Trophoblast cell (in vitro differentiated cells and primary cell): Measurements from ENCODE around the gene TMIGD2.

ENCODE experiments used
- DNase-seq, 2 donors: peaks; one replicate each; pipeline ENCODE4 v3.0.0-alpha.2; 2016
- H2AFZ ChIP-seq: 2 replicates; pipeline ENCODE4 v1.6.1; 2013; ENCODE audit warnings: low read length, moderate library complexity, mild to moderate bottlenecking; ENCODE audit not compliant: insufficient read depth, poor library complexity
- H2AK5ac ChIP-seq: 2 replicates; pipeline ENCODE4 v1.6.1; 2013; ENCODE audit warnings: mild to moderate bottlenecking, low read length
- H2BK120ac ChIP-seq: 2 replicates; pipeline ENCODE4 v1.6.1; 2013; ENCODE audit warnings: low read length, mild to moderate bottlenecking, moderate library complexity; ENCODE audit not compliant: insufficient read depth, poor library complexity
- H2BK12ac ChIP-seq: 2 replicates; pipeline ENCODE4 v1.6.1; 2013; ENCODE audit warnings: mild to moderate bottlenecking, low read length, moderate library complexity
- H2BK5ac ChIP-seq: 2 replicates; pipeline ENCODE4 v1.6.1; 2013; ENCODE audit warnings: low read length, low read depth, moderate library complexity, mild to moderate bottlenecking; ENCODE audit not compliant: poor library complexity
- H3K14ac ChIP-seq: 2 replicates; pipeline ENCODE4 v1.6.1; 2013; ENCODE audit warnings: mild to moderate bottlenecking, low read length
- H3K18ac ChIP-seq: 2 replicates; pipeline ENCODE4 v1.6.1; 2013; ENCODE audit warnings: mild to moderate bottlenecking, low read length
- H3K23ac ChIP-seq: 2 replicates; pipeline ENCODE4 v1.6.1; 2013; ENCODE audit warnings: low read length
- H3K27ac ChIP-seq: 2 replicates; pipeline ENCODE4 v1.5.1; 2013; ENCODE audit warnings: low read depth, mild to moderate bottlenecking, inconsistent platforms, low read length, moderate library complexity
- H3K27me3 ChIP-seq: 2 replicates; pipeline ENCODE4 v1.6.1; 2013; ENCODE audit warnings: inconsistent platforms, mild to moderate bottlenecking, low read length, moderate library complexity; ENCODE audit not compliant: insufficient read depth
- H3K36me3 ChIP-seq, 2 experiments: 1 replicate in 1 of 2; 2 replicates in 1 of 2; pipeline ENCODE4 v1.6.1; 2013; ENCODE audit warnings: low read length in 2 of 2, mild to moderate bottlenecking in 2 of 2, moderate library complexity in 1 of 2; ENCODE audit not compliant: insufficient read depth in 2 of 2, control insufficient read depth in 1 of 2
- H3K4ac ChIP-seq: 2 replicates; pipeline ENCODE4 v1.6.1; 2013; ENCODE audit warnings: low read depth, mild to moderate bottlenecking, low read length, moderate library complexity
- H3K4me1 ChIP-seq, 2 experiments: 1 replicate in 1 of 2; 2 replicates in 1 of 2; pipeline ENCODE4 v1.6.1; 2013; ENCODE audit warnings: low read length in 2 of 2, mild to moderate bottlenecking in 2 of 2, moderate library complexity in 1 of 2; ENCODE audit not compliant: insufficient read depth in 2 of 2, control insufficient read depth in 1 of 2
- H3K4me2 ChIP-seq: 2 replicates; pipeline ENCODE4 v1.6.1; 2013; ENCODE audit warnings: inconsistent platforms, mild to moderate bottlenecking, low read length, moderate library complexity
- H3K4me3 ChIP-seq: 2 replicates; pipeline ENCODE4 v1.5.1; 2013; ENCODE audit warnings: mild to moderate bottlenecking, low read depth, low read length, inconsistent platforms
- H3K79me1 ChIP-seq: one replicate; pipeline ENCODE4 v1.6.1; 2013; ENCODE audit warnings: low read length
- H3K79me2 ChIP-seq: 2 replicates; pipeline ENCODE4 v1.6.1; 2013; ENCODE audit warnings: low read length, mild to moderate bottlenecking; ENCODE audit not compliant: control insufficient read depth, insufficient read depth, poor library complexity
- H3K9ac ChIP-seq: 2 replicates; pipeline ENCODE4 v1.6.1; 2013; ENCODE audit warnings: mild to moderate bottlenecking, low read length
- H3K9me3 ChIP-seq: 2 replicates; pipeline ENCODE4 v1.6.1; 2013; ENCODE audit warnings: low read depth, mild to moderate bottlenecking, control low read depth, inconsistent platforms, low read length; ENCODE audit not compliant: insufficient read depth
- H4K12ac ChIP-seq: 2 replicates; pipeline ENCODE4 v1.6.1; 2013; ENCODE audit warnings: low read depth, mild to moderate bottlenecking, low read length, moderate library complexity
- H4K8ac ChIP-seq: 2 replicates; pipeline ENCODE4 v1.6.1; 2013; ENCODE audit warnings: low read depth, mild to moderate bottlenecking, low read length, moderate library complexity
- H4K91ac ChIP-seq: one replicate; pipeline ENCODE4 v1.6.1; 2013; ENCODE audit warnings: low read depth, mild to moderate bottlenecking, low read length, moderate library complexity
- WGBS: extraction: QIAGEN DNeasy Blood & Tissue Kit; methylation state at CpG from one replicate; pipeline ENCODE4 v1.1.7; 2013; ENCODE audit warnings: missing lambda C conversion rate; ENCODE audit not compliant: insufficient read length, insufficient coverage; ENCODE audit errors: extremely low coverage; 5-methylcytosine and 5-hydroxymethylcytosine counted together

The TMIGD2 gene

GRCh38 chr19:4324228-4324627 is 22.0 kb upstream of the TMIGD2 start:
- Histone ChIP-seq H2AK5ac (no peak overlapping the region), H3K9me3 (peaks cover 19% of the 10 kb centered on the region), H2BK12ac (no peak overlapping the region), H4K91ac (no peak overlapping the region), H3K4me1 (peaks cover 13 to 15% of the 10 kb centered on the region in 2 experiments), H4K8ac (no peak overlapping the region), H3K4me3 (no peak overlapping the region), H3K18ac (no peak overlapping the region), H3K9ac (no peak overlapping the region), H3K79me2 (no peaks in the 10 kb centered on the region), H2BK5ac (no peak overlapping the region), H3K4me2 (no peak overlapping the region), H3K27ac (no peak overlapping the region), H4K12ac (no peak overlapping the region), H3K36me3 (peaks cover 2 to 9% of the 10 kb centered on the region in 2 experiments), H2BK120ac (no peak overlapping the region), H3K27me3 (no peaks in the 10 kb centered on the region), H3K4ac (no peak overlapping the region), H3K14ac (no peak overlapping the region), H3K23ac (no peak overlapping the region), H2AFZ (no peak overlapping the region), H3K79me1 (no peaks in the 10 kb centered on the region)
- no CpG with 5 or more reads among the region's 12 CpGs for WGBS
- no peak for DNase-seq

- H2BK12ac ChIP-seq = no peak overlapping the region
- H3K9me3 ChIP-seq = peaks cover 19% of the 10 kb centered on the region
These were observed 21.5 kb upstream of the TMIGD2 start for GRCh38 chr19:4323692-4324091.

GRCh38 chr19:4322942-4323665 is 20.9 kb upstream of the TMIGD2 start:
- Histone ChIP-seq H2BK5ac (no peak overlapping the region), H3K14ac (no peak overlapping the region), H2BK120ac (no peak overlapping the region), H3K4ac (no peak overlapping the region), H4K8ac (no peak overlapping the region), H3K36me3 (peaks cover 2 to 9% of the 10 kb centered on the region in 2 experiments), H3K79me2 (no peaks in the 10 kb centered on the region), H3K18ac (no peak overlapping the region), H3K4me3 (no peak overlapping the region), H3K9me3 (peaks cover 15% of the 10 kb centered on the region), H3K79me1 (no peaks in the 10 kb centered on the region), H2AFZ (no peak overlapping the region), H3K23ac (no peak overlapping the region), H3K27ac (no peak overlapping the region), H3K9ac (no peak overlapping the region), H2BK12ac (no peak overlapping the region), H2AK5ac (no peak overlapping the region), H3K4me2 (no peak overlapping the region), H3K27me3 (no peaks in the 10 kb centered on the region), H3K4me1 (peaks cover 11 to 13% of the 10 kb centered on the region in 2 experiments), H4K12ac (no peak overlapping the region), H4K91ac (no peak overlapping the region)
- no CpG with 5 or more reads among the region's 37 CpGs for WGBS
- DNase-seq = peak in 1 of 2 donors; percentile 55

More at GRCh38 chr19:4323692-4324091, 21.5 kb upstream of the TMIGD2 start:
- no peak overlapping the region for H4K12ac ChIP-seq
- H3K4me2 ChIP-seq = no peak overlapping the region
- H3K18ac ChIP-seq = no peak overlapping the region
- H3K4ac ChIP-seq = no peak overlapping the region
- H3K4me3 ChIP-seq = no peak overlapping the region
- peaks cover 12 to 15% of the 10 kb centered on the region in 2 experiments for H3K4me1 ChIP-seq
- no peak overlapping the region for H4K91ac ChIP-seq
- H3K27ac ChIP-seq = no peak overlapping the region
- DNase-seq = no peak
- H3K23ac ChIP-seq = no peak overlapping the region
- H3K27me3 ChIP-seq = no peaks in the 10 kb centered on the region
- H3K36me3 ChIP-seq = peaks cover 2 to 9% of the 10 kb centered on the region in 2 experiments
- no peak overlapping the region for H3K9ac ChIP-seq
- no peak overlapping the region for H3K14ac ChIP-seq
- no peak overlapping the region for H4K8ac ChIP-seq
- no peak overlapping the region for H2BK120ac ChIP-seq
- H3K79me1 ChIP-seq = no peaks in the 10 kb centered on the region
- H2AK5ac ChIP-seq = no peak overlapping the region
- H2BK5ac ChIP-seq = no peak overlapping the region
- no CpG with 5 or more reads among the region's 9 CpGs for WGBS
- H3K79me2 ChIP-seq = no peaks in the 10 kb centered on the region
- H2AFZ ChIP-seq = no peak overlapping the region

GRCh38 chr19:4320419-4320818 is 18.2 kb upstream of the TMIGD2 start:
- no peaks in the 10 kb centered on the region for H3K79me2 ChIP-seq
- H2BK12ac ChIP-seq = no peak overlapping the region
- H2BK120ac ChIP-seq = no peak overlapping the region
- no peak overlapping the region for H2BK5ac ChIP-seq
- H3K4me1 ChIP-seq = no peaks in the 10 kb centered on the region
- no peaks in the 10 kb centered on the region for H3K79me1 ChIP-seq
- no peak overlapping the region for H3K9ac ChIP-seq
- H3K14ac ChIP-seq = no peak overlapping the region
- no CpG with 5 or more reads among the region's 2 CpGs for WGBS
- no peak overlapping the region for H4K12ac ChIP-seq
- no peak overlapping the region for H4K8ac ChIP-seq
- no peak overlapping the region for H2AFZ ChIP-seq
- H3K27ac ChIP-seq = no peak overlapping the region
- no peak overlapping the region for H3K4me2 ChIP-seq
- H2AK5ac ChIP-seq = no peak overlapping the region
- no peaks in the 10 kb centered on the region for H3K27me3 ChIP-seq
- no peak overlapping the region for H3K18ac ChIP-seq
- peaks cover 0 to 9% of the 10 kb centered on the region in 2 experiments for H3K36me3 ChIP-seq
- no peak overlapping the region for H3K4ac ChIP-seq
- H3K23ac ChIP-seq = no peak overlapping the region
- no peak overlapping the region for H4K91ac ChIP-seq
- no peak overlapping the region for H3K4me3 ChIP-seq
- no peak for DNase-seq
- H3K9me3 ChIP-seq = peaks cover 9% of the 10 kb centered on the region
